Measurements from ENCODE around the gene EIF4G3. TPM values are rescaled to one million over a fixed set of nuclear protein-coding genes. Genes with fewer than 3 reads are reported as not detected.
A peak's percentile ranks its signal among the peaks of the same experiment; 100 is the strongest.

Gene EIF4G3
- total RNA-seq, 2 experiments from 2014 or later, result 47.0 to 55.0 TPM

DNA sequence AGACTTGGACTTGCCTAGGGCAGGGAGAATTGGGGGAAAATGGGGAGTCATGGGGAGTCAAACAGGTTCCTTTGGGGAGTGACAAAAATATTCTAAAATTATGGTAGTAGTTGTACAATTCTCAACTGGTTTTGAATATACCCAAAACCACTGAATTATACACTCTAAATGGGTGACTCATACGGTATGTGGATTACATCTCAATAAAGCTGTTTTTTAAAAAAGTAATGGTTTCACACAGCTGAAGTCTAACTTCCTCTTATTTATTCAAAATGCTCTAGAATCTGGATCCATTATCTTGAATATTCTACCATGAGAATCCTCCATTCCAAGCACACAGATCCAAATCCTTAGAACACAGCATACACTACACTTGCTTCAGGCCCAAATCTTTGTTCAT, 11.1 kb downstream of the EIF4G3 start:
- DNase-seq (no peak), ATAC-seq (no peak)
- Mint-ChIP-seq H3K9me3 (ENCODE audit: low read depth) (no peaks in the 10 kb centered on the region), H3K4me3 (no peak overlapping the region), H3K27ac (no peak overlapping the region), H3K4me1 (peaks cover 11% of the 10 kb centered on the region), H3K27me3 (no peaks in the 10 kb centered on the region), H3K36me3 (ENCODE audit: low read depth) (peaks cover 47% of the 10 kb centered on the region)
- ChIA-PET POLR2A (no interaction called here), CTCF (interaction anchor here (0.6 to 0.9 kb wide), 2 partner anchors 23 to 473 kb away, joined by 3 read pairs; no protein-coding TSS in a partner anchor)
- intact Hi-C loops (cut with DNase I, micrococcal nuclease), result no loop called here

DNA sequence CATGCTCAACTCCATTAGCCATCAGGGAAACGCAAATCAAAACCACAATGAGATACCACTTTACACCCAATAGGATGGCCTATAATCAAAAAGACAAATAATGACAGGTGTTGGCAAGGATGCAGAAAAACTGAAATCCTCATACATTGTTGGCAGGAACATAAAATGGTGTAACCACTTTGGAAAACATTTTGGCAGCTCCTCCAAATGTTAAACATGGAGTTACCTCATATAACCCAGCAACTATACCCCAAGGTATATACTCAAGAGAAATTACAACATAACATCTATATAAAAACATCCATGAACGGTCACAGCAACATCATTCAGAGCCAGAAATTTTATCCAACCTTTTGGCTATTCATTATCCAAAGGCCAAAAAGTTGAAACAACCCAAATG, 11.6 kb downstream of the EIF4G3 start:
- Mint-ChIP-seq H3K9me3 (ENCODE audit: low read depth) (no peaks in the 10 kb centered on the region), H3K4me3 (no peak overlapping the region), H3K36me3 (ENCODE audit: low read depth) (peaks cover 46% of the 10 kb centered on the region), H3K4me1 (peaks cover 15% of the 10 kb centered on the region), H3K27me3 (no peaks in the 10 kb centered on the region), H3K27ac (no peak overlapping the region)
- intact Hi-C loops (cut with DNase I, micrococcal nuclease), result no loop called here
- ATAC-seq (no peak), DNase-seq (no peak)
- CTCF ChIA-PET, result interaction anchor here (0.6 to 0.9 kb wide), 2 partner anchors 24 to 472 kb away, joined by 3 read pairs; no protein-coding TSS in a partner anchor
- POLR2A ChIA-PET, result no interaction called here

GRCh38 chr1:21164266-21164665, 12.4 kb downstream of the EIF4G3 start:
- ATAC-seq (no peak), DNase-seq (no peak)
- intact Hi-C loops (cut with DNase I, micrococcal nuclease), result no loop called here
- Mint-ChIP-seq H3K27me3 (no peaks in the 10 kb centered on the region), H3K27ac (no peak overlapping the region), H3K4me3 (no peak overlapping the region), H3K36me3 (ENCODE audit: low read depth) (peaks cover 46% of the 10 kb centered on the region), H3K9me3 (ENCODE audit: low read depth) (no peaks in the 10 kb centered on the region), H3K4me1 (peaks cover 15% of the 10 kb centered on the region)
- ChIA-PET CTCF (interaction anchor here (0.7 kb wide), 1 partner anchor 10 kb away, joined by 3 read pairs; no protein-coding TSS in a partner anchor), POLR2A (no interaction called here)

DNA sequence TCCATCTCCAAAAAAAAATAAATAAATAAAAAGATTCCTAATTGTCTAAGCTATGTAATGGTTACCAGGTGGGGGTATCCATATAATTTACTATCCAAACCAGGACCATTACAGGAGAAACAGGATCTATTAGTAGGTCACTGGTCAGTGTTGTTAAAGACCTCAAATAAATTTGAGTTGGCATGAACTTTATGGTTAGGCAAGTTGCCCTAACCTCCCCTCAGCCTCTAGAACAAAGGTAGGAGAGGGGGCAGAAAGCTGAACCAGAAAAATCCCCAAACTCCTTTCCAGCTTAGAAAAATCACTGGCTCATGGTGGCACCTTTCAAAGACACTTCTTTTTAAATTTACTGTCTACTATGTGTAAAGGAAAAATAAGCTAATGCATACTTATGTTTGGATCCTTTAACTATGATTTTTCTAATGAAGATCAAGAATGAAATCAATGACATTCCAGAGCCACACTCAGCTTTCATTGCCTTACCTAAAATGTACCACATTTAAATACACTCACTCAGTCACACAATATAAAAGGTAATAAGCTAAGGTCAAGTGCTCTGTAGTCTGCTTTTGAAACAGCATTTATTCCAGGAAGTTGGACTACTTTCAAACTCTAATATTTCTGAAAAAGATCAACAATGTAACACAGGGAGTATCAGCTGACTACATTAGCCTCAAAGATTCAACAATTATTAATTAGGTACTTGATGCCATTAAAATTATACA, 13.8 kb downstream of the EIF4G3 start:
- intact Hi-C loops (cut with DNase I, micrococcal nuclease), result no loop called here
- no peaks in the 10 kb centered on the region for H3K9me3 Mint-ChIP-seq (ENCODE audit: low read depth)
- POLR2A ChIA-PET, result interaction anchor here (0.6 to 0.8 kb wide), 4 partner anchors 10 to 376 kb away, joined by 3 to 4 read pairs (median 3); partner anchors contain the start of gene HP1BP3
- H3K4me3 Mint-ChIP-seq, result no peak overlapping the region
- CTCF ChIA-PET, result interaction anchor here (0.9 to 2.0 kb wide), 4 partner anchors 9 to 278 kb away, joined by 3 to 4 read pairs (median 3); no protein-coding TSS in a partner anchor
- H3K36me3 Mint-ChIP-seq (ENCODE audit: low read depth), result peaks cover 48% of the 10 kb centered on the region
- no peaks in the 10 kb centered on the region for H3K27me3 Mint-ChIP-seq
- no peak overlapping the region for H3K27ac Mint-ChIP-seq
- ATAC-seq (no peak), DNase-seq (no peak)
- H3K4me1 Mint-ChIP-seq, result peaks cover 15% of the 10 kb centered on the region

- H3K4me3 Mint-ChIP-seq, result no peak overlapping the region
- H3K4me1 Mint-ChIP-seq, result peaks cover 15% of the 10 kb centered on the region
- POLR2A ChIA-PET, result interaction anchor here (0.5 to 0.7 kb wide), 2 partner anchors 9 to 13 kb away, joined by 3 to 5 read pairs; no protein-coding TSS in a partner anchor
- H3K9me3 Mint-ChIP-seq (ENCODE audit: low read depth), result no peaks in the 10 kb centered on the region
- H3K27ac Mint-ChIP-seq, result no peak overlapping the region
- H3K27me3 Mint-ChIP-seq, result no peaks in the 10 kb centered on the region
- peaks cover 47% of the 10 kb centered on the region for H3K36me3 Mint-ChIP-seq (ENCODE audit: low read depth)
- intact Hi-C loops (cut with DNase I, micrococcal nuclease), result no loop called here
- CTCF ChIA-PET, result interaction anchor here (2.0 kb wide), 1 partner anchor 10 kb away, joined by 4 read pairs; no protein-coding TSS in a partner anchor
- ATAC-seq (no peak), DNase-seq (no peak)
Observed at GRCh38 chr1:21161842-21162241, 14.9 kb downstream of the EIF4G3 start.

DNA sequence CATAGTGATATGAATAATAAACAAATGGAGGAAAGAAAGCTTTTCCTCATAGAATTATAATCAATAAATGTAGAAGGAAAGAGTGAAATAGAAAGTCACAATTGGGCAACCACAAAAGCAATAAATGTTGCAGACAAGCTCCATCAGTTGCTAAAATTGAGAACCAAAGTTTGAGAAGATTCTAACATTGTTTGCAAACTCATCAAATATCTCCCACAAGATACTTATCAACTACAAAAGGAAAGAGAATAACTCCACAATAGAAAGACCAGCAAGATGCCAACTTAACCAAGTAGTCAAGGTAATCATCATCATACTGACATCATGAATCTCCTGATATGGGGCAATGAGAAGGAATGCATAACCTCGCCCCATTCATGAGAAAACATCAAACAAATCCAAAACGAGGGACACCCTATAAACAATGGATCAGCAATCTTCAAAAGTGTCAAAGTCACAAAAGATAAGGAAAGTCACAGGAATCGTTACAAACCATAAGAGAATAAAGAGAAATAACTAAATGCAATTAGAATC, 16.4 kb downstream of the EIF4G3 start:
- no peak overlapping the region for H3K4me3 Mint-ChIP-seq
- H3K4me1 Mint-ChIP-seq, result peaks cover 13% of the 10 kb centered on the region
- DNase-seq (no peak), ATAC-seq (no peak)
- H3K9me3 Mint-ChIP-seq (ENCODE audit: low read depth), result no peaks in the 10 kb centered on the region
- ChIA-PET CTCF (no interaction called here), POLR2A (no interaction called here)
- intact Hi-C loops (cut with DNase I, micrococcal nuclease), result no loop called here
- no peaks in the 10 kb centered on the region for H3K27me3 Mint-ChIP-seq
- peaks cover 48% of the 10 kb centered on the region for H3K36me3 Mint-ChIP-seq (ENCODE audit: low read depth)
- no peak overlapping the region for H3K27ac Mint-ChIP-seq

DNA sequence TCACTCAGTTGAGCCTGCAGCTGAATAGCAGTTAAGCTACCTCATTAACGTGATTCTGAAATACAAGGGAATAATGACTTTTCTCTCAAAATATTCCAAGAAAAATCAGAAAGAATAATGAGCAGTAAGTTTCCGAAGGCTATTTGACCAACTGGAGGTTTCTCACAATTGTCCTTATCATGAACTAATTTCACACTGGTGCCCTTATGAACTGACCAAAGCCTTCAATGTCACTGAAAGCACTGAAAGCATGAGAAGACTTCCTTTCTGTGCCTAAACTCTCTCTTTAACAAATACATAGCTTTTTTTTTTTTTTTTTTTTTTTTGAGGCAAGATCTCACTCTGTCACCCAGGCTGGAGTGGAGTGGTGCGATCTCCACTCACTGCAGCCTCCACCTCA, 18.8 kb downstream of the EIF4G3 start:
- POLR2A ChIA-PET, result no interaction called here
- Mint-ChIP-seq H3K27ac (no peak overlapping the region), H3K4me3 (no peak overlapping the region), H3K4me1 (peaks cover 11% of the 10 kb centered on the region), H3K27me3 (no peaks in the 10 kb centered on the region), H3K9me3 (ENCODE audit: low read depth) (no peaks in the 10 kb centered on the region), H3K36me3 (ENCODE audit: low read depth) (peaks cover 38% of the 10 kb centered on the region)
- CTCF ChIA-PET, result no interaction called here
- ATAC-seq, result no peak
- intact Hi-C loops (cut with DNase I, micrococcal nuclease), result no loop called here
- no peak for DNase-seq

DNA sequence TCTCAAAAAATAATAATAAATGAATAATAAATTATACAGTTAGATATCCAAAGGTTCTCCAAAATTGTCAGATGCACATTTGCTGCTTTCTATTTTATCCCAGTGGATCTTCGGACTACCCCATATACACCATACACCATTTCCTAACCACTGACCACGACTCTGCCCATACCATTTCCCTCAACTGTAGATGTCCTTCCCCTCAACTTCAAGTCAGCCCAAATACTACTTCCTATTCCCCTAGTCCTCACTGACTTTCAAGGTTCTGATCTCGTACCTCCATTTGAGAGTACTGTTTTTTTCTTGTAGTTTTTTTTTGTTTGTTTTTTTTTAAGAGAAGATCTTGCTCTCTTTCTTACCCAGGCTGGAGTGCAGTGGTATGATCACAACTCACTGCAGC, 19.6 kb downstream of the EIF4G3 start:
- H3K4me3 Mint-ChIP-seq, result no peak overlapping the region
- H3K27me3 Mint-ChIP-seq, result no peaks in the 10 kb centered on the region
- ChIA-PET POLR2A (no interaction called here), CTCF (no interaction called here)
- H3K9me3 Mint-ChIP-seq (ENCODE audit: low read depth), result no peaks in the 10 kb centered on the region
- H3K36me3 Mint-ChIP-seq (ENCODE audit: low read depth), result peaks cover 36% of the 10 kb centered on the region
- no peak for DNase-seq
- intact Hi-C loops (cut with DNase I, micrococcal nuclease), result no loop called here
- ATAC-seq, result no peak
- H3K27ac Mint-ChIP-seq, result no peak overlapping the region
- peaks cover 11% of the 10 kb centered on the region for H3K4me1 Mint-ChIP-seq

GRCh38 chr1:21156019-21156418, 20.7 kb downstream of the EIF4G3 start:
- Mint-ChIP-seq H3K27me3 (no peaks in the 10 kb centered on the region), H3K4me3 (no peak overlapping the region), H3K9me3 (ENCODE audit: low read depth) (no peaks in the 10 kb centered on the region), H3K4me1 (peaks cover 12% of the 10 kb centered on the region), H3K36me3 (ENCODE audit: low read depth) (peaks cover 29% of the 10 kb centered on the region), H3K27ac (no peak overlapping the region)
- POLR2A ChIA-PET, result no interaction called here
- no peak for DNase-seq
- CTCF ChIA-PET, result interaction anchor here (0.6 kb wide), 1 partner anchor 326 kb away, joined by 3 read pairs; no protein-coding TSS in a partner anchor
- intact Hi-C loops (cut with DNase I, micrococcal nuclease), result no loop called here
- no peak for ATAC-seq

DNA sequence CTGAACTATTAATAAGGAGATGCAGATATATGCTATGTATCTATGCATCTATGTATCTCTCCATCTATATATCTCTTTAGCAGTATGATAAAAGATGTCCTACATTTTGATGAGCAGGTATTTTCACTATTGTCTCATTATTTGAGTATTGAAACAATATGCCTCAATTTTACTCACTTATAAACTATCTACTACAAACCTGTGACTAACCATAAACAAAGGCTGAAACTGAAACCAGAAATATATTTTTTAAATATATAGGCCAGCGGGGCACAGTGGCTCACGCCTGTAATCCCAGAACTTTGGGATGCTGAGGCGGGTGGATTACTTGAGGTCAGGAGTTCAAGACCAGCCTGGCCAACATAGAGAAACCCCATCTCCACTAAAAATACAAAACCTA, 22.0 kb downstream of the EIF4G3 start:
- ATAC-seq, result peak; percentile 36
- ChIA-PET CTCF (no interaction called here), POLR2A (no interaction called here)
- H3K27me3 Mint-ChIP-seq, result no peaks in the 10 kb centered on the region
- H3K9me3 Mint-ChIP-seq (ENCODE audit: low read depth), result no peaks in the 10 kb centered on the region
- H3K27ac Mint-ChIP-seq, result no peak overlapping the region
- intact Hi-C loops (cut with DNase I, micrococcal nuclease), result no loop called here
- peaks cover 22% of the 10 kb centered on the region for H3K36me3 Mint-ChIP-seq (ENCODE audit: low read depth)
- no peak for DNase-seq
- H3K4me1 Mint-ChIP-seq, result peaks cover 8% of the 10 kb centered on the region
- H3K4me3 Mint-ChIP-seq, result no peak overlapping the region

DNA sequence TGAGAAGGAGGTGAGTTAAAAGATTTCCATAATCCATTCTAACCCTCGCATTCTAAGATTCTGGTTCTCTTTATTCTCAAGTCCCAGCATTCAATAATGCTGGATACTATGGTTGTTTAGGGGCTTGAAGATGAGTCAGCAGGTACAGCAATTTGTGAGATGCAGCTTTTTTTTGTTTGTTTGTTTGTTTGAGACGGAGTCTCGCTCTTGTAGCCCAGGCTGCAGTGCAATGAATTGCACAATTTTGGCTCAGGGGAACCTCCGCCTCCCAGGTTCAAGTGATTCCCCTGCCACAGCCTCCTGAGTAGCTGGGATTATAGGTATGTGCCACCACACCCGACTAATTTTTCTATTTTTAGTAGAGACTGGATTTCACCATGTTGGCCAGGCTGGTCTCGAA, 23.3 kb downstream of the EIF4G3 start:
- no peak for ATAC-seq
- Mint-ChIP-seq H3K27ac (no peak overlapping the region), H3K36me3 (ENCODE audit: low read depth) (peaks cover 20% of the 10 kb centered on the region), H3K27me3 (no peaks in the 10 kb centered on the region), H3K9me3 (ENCODE audit: low read depth) (no peaks in the 10 kb centered on the region), H3K4me1 (peaks cover 8% of the 10 kb centered on the region), H3K4me3 (no peak overlapping the region)
- ChIA-PET CTCF (interaction anchor here (0.6 kb wide), 1 partner anchor 28 kb away, joined by 3 read pairs; no protein-coding TSS in a partner anchor), POLR2A (no interaction called here)
- no peak for DNase-seq
- intact Hi-C loops (cut with DNase I, micrococcal nuclease), result no loop called here
